HG02759 (cell line): ENCODE measurements around the gene TMEM140.

Experiments
- ATAC-seq: cut with Tn5 transposase; IDR thresholded peaks from one replicate; pipeline ENCODE4 v1.9.1; 2021; ENCODE audit warnings: mild to moderate bottlenecking, moderate library complexity; ENCODE audit not compliant: unreplicated experiment

The TMEM140 gene

GRCh38 chr7:135158141-135158655 is 10.3 kb downstream of the TMEM140 start:
- ATAC-seq: no peak

DNA sequence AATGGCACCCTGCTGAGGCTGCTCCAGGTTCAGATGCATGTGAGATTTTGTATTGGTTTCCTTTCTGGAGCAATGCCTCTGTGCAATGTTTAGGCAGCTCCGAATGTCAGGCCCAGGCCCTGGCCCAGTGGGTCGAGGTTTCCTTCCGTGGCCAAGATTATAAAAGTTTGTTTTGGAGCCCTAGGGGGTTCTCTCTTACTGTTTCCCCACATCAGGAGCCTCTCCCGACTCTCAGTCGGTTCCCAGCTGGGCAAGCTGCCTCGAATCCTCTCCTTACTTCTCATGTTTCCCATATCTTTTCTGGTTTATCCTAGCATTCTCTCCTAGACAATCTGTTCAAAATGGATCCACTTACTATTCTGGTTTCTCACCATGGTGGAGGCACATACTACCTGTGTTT is 11.0 kb downstream of the TMEM140 start:
- ATAC-seq: no peak

GRCh38 chr7:135159359-135160085 is 11.7 kb downstream of the TMEM140 start:
- ATAC-seq: no peak

DNA sequence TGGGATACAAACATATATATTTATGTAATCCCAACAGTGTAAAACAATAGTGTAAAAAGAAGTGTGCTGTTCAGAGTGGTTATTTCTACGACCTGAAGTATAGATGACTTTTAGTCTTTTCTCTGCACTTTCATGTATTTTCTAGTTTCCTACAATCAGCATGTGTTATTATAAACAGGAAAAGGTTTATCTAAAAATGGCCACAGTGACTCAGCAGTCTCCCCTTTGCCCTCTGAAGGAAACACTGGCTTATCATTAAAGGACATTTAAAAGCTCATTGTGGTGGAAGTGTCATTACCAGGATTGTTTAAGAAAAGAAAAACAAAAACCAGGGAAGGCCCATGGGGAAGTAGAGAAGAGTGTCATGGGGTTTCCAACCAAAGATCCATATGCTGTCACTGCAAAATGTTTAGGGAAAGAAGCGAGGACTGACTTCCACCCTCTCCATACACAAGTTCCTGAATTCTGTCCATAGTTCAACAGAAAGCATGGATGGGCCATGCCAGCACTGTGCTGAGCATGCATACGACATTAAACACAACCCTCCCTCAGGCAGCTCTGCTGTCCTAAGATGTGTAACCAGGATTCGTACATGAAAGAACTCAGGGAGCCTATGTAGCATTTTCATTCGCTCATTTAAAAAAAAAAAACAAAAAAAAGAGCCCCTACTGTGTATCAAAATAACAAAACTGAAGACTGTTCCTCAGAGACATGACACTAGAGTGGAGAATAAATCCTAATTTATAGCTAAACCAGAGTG is 12.4 kb downstream of the TMEM140 start:
- ATAC-seq: peak; percentile 58

GRCh38 chr7:135160858-135161653 is 13.2 kb downstream of the TMEM140 start:
- no peak for ATAC-seq

DNA sequence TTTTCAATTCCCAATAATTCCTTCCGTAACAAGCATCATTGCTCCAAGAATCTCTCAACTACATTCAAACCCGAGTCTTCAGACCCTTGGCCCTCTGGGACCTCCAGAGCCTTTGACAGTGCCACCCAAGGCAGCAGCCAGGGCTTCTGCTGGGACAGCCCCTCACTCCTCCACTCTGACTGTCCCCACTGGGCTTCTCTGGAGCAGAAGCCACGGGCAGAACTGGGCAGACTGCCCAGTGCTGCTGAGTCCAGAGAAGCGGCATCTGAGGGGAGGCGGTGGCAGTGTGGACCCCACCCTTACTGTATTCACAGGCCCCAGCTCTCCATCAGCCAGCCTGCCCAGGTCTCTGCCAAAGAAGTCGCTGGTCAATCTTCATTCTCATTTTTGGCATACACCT is 13.8 kb downstream of the TMEM140 start:
- ATAC-seq: no peak

DNA sequence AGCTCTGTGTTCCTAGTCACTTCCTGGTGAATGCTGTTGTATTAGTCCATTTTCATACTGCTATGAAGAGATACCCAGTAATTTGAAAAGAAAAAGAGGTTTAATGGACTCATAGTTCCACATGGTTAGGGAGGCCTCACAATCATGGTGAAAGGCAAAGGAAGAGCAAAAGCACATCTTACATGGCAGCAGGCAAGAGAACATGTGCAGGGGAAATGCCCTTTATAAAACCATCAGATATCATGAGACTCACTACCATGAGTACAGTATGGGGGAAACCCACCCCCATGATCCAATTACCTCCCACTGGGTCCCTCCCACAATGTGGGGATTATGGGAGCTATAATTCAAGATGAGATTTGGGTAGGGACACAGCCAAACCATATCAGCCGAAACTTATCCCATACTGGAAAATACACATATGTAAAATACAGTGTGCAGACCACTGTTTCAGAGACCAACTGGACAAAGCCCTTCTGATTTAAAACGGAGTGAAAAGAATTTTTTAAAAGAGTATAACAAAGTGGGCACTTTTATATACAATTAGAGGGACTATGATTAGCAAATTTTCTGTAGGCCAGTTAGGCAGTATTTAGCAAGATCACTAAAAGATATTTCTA is 14.6 kb downstream of the TMEM140 start:
- no peak for ATAC-seq

DNA sequence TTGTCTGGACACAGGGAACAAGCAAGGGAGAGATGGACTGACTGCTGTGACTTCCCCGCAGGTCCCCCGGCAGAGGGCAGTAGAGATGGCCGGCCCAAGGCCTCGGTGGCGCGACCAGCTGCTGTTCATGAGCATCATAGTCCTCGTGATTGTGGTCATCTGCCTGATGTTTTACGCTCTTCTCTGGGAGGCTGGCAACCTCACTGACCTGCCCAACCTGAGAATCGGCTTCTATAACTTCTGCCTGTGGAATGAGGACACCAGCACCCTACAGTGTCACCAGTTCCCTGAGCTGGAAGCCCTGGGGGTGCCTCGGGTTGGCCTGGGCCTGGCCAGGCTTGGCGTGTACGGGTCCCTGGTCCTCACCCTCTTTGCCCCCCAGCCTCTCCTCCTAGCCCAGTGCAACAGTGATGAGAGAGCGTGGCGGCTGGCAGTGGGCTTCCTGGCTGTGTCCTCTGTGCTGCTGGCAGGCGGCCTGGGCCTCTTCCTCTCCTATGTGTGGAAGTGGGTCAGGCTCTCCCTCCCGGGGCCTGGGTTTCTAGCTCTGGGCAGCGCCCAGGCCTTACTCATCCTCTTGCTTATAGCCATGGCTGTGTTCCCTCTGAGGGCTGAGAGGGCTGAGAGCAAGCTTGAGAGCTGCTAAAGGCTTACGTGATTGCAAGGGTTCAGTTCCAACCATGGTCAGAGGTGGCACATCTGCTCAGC is 16.6 kb downstream of the TMEM140 start:
- no peak for ATAC-seq

DNA sequence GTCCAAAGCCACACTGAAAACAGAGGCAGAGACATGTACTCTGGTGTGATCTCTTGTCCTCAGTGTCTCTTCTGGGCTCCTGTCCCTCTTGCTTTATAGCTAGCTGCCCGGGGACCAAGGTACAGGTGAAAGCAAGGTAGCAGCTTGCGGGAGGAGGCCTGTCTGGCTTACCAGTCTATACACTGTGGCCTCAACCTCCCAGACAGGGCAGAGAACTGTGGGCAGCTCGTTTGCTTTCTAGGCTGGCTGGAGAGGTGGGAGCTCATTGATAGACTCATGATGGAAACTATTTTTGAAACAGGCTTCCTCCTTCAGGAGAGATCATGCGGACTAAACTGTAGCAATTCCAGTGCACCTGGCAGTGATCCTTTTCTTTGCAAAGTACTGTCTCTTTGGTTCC is 18.0 kb downstream of the TMEM140 start:
- no peak for ATAC-seq

GRCh38 chr7:135166338-135166990 is 18.6 kb downstream of the TMEM140 start:
- no peak for ATAC-seq

DNA sequence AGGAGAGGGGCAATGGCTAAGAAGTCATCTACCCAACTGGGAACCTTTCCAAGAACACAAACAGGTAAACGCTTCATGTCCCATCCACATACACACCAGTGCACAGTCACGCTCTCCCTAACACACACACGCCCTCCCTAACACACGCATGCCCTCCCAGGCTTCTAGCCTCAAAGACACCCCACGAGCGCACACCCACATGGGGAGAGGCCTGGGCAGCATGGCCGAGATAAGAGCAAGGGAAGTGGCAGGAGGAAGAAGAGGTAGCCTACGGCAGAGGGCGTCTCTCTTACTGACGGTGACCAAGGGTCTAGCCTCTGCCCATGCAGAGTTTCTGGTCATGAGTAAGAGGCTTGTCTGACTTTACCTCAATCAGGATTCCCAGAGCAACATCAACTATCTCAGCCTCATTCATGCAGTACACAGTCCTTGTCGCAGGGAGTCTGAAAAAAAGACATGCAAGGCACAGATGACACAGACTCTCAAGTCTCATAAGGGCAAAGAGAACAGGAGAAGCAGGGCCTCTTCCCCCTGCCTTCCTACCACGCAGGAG is 19.6 kb downstream of the TMEM140 start:
- no peak for ATAC-seq

- ATAC-seq: no peak
Observed at GRCh38 chr7:135168001-135168400, 20.1 kb downstream of the TMEM140 start.

GRCh38 chr7:135168489-135169140 is 20.7 kb downstream of the TMEM140 start:
- ATAC-seq: no peak

GRCh38 chr7:135169141-135169963 is 21.5 kb downstream of the TMEM140 start:
- ATAC-seq: peak; percentile 36

- ATAC-seq: no peak
Observed at GRCh38 chr7:135169964-135170273, 22.0 kb downstream of the TMEM140 start.

GRCh38 chr7:135170274-135170997 is 22.6 kb downstream of the TMEM140 start, which contains the start of gene CYREN:
TSS of gene CYREN (minus strand) at chr7:135170707. CDS start at chr7:135168922, 1,785 bp downstream.
- ATAC-seq: peak; percentile 78

GRCh38 chr7:135170998-135171481 is 23.2 kb downstream of the TMEM140 start:
- peak; percentile 22 for ATAC-seq
